Skeletal muscle satellite cell (primary cell): ENCODE results near the gene KIF26B.

Source experiments
- H3K27me3 ChIP-seq: 2 replicates; pipeline ENCODE4 v1.7.0; 2013; ENCODE audit warnings: low read length; ENCODE audit not compliant: control insufficient read depth, insufficient read depth
- H3K36me3 ChIP-seq: 2 replicates; pipeline ENCODE4 v1.7.0; 2013; ENCODE audit warnings: mild to moderate bottlenecking, control low read depth, low read length; ENCODE audit not compliant: insufficient read depth
- H3K4me1 ChIP-seq: 2 replicates; pipeline ENCODE4 v1.7.0; 2013; ENCODE audit warnings: low read length; ENCODE audit not compliant: control insufficient read depth, insufficient read depth
- H3K4me2 ChIP-seq: 2 replicates; pipeline ENCODE4 v1.7.0; 2013; ENCODE audit warnings: mild to moderate bottlenecking, low read length
- H3K4me3 ChIP-seq: 2 replicates; pipeline ENCODE4 v1.7.0; 2013; ENCODE audit warnings: low read length
- H3K9ac ChIP-seq: 2 replicates; pipeline ENCODE4 v1.7.0; 2013; ENCODE audit warnings: mild to moderate bottlenecking, low read depth, low read length, moderate library complexity
- H3K9me3 ChIP-seq: replicated peaks from 2 replicates; pipeline ENCODE4 v1.7.0; 2013; ENCODE audit warnings: mild to moderate bottlenecking, control low read depth, low read length

KIF26B gene

DNA sequence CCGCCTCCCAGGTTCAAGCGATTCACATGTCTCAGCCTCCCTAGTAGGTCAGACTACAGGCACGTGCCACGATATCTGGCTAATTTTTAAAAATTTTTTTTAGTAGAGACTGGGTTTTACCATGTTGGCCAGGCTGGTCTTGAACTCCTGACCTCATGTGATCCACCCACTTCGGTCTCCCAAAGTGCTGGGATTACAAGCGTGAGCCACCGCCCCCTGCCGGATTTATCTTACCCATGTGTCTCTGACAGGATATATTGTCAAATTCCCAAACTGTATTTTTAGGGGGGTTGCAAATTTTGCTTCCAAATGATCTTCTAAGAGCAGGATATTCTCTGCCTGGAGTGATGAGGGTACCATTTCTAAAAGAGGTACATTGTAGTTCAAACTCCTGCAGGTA, 74.3 kb downstream of the KIF26B start:
- Histone ChIP-seq H3K9ac (no peak overlapping the region), H3K27me3 (no peaks in the 10 kb centered on the region), H3K36me3 (no peaks in the 10 kb centered on the region), H3K4me3 (no peak overlapping the region), H3K4me1 (no peaks in the 10 kb centered on the region), H3K4me2 (no peak overlapping the region), H3K9me3 (no peaks in the 10 kb centered on the region)

DNA sequence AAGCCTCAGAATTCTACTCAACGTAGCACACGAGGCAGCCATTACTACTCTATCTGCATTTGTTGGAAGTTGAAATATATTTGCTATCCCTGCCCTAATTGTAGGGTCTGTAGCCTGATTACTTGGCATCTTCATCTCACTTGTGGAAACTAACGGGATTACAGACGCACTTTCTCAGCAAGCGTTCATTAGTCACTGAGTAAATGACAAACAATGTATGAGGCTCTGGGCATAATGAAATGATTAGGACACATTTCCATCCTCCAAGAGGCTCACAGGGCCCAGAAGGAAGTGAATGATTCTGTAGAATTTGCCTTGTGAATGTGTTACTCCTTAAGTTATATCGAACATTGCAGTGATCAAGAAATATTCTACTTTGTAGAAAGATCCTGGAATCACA, 78.1 kb downstream of the KIF26B start:
- no peaks in the 10 kb centered on the region for H3K36me3 ChIP-seq
- no peak overlapping the region for H3K4me2 ChIP-seq
- no peaks in the 10 kb centered on the region for H3K27me3 ChIP-seq
- no peak overlapping the region for H3K4me3 ChIP-seq
- no peaks in the 10 kb centered on the region for H3K4me1 ChIP-seq
- H3K9ac ChIP-seq, result no peak overlapping the region
- H3K9me3 ChIP-seq, result no peaks in the 10 kb centered on the region

GRCh38 chr1:245234217-245235081, 79.7 kb downstream of the KIF26B start:
- H3K36me3 ChIP-seq, result no peaks in the 10 kb centered on the region
- no peak overlapping the region for H3K9ac ChIP-seq
- no peak overlapping the region for H3K4me2 ChIP-seq
- H3K4me3 ChIP-seq, result no peak overlapping the region
- no peaks in the 10 kb centered on the region for H3K27me3 ChIP-seq
- H3K9me3 ChIP-seq, result no peaks in the 10 kb centered on the region
- H3K4me1 ChIP-seq, result no peaks in the 10 kb centered on the region

- Histone ChIP-seq H3K4me2 (no peak overlapping the region), H3K9ac (no peak overlapping the region), H3K4me1 (no peaks in the 10 kb centered on the region), H3K27me3 (no peaks in the 10 kb centered on the region), H3K9me3 (no peaks in the 10 kb centered on the region), H3K36me3 (no peaks in the 10 kb centered on the region), H3K4me3 (no peak overlapping the region)
These were observed 80.4 kb downstream of the KIF26B start for GRCh38 chr1:245235156-245235555.

DNA sequence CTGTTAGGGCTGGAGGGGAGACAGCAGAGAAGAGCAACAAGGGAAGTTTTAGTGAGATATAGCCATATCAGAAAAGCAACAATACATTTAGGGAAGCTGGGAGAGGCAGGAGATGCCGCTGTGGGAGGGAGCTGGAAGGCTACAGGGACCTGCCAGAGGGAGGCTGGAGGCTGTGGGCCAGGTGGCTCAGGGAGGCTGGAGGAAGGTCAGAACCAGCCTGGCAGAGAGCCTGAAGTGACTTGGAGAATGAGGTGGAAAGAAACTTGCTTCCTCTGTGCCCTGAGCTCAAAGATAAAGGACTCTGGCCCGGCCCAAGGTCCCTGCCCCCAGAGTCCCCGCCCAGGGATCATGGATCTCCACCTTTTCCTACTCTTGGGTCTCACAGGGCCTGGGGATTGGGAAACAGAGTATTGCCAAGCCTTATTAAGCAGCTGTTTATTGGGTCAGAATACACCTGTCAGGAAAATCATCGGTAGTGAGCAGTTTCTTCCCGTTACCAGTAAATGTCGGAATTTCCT, 85.9 kb downstream of the KIF26B start:
- Histone ChIP-seq H3K4me1 (no peaks in the 10 kb centered on the region), H3K9ac (no peak overlapping the region), H3K9me3 (no peaks in the 10 kb centered on the region), H3K4me3 (no peak overlapping the region), H3K27me3 (no peaks in the 10 kb centered on the region), H3K4me2 (no peak overlapping the region), H3K36me3 (no peaks in the 10 kb centered on the region)

- H3K36me3 ChIP-seq, result no peaks in the 10 kb centered on the region
- H3K9me3 ChIP-seq, result no peaks in the 10 kb centered on the region
- H3K27me3 ChIP-seq, result no peaks in the 10 kb centered on the region
- H3K4me2 ChIP-seq, result no peak overlapping the region
- H3K9ac ChIP-seq, result no peak overlapping the region
- no peaks in the 10 kb centered on the region for H3K4me1 ChIP-seq
- H3K4me3 ChIP-seq, result no peak overlapping the region
These were observed 86.8 kb downstream of the KIF26B start for GRCh38 chr1:245241526-245242130.

- Histone ChIP-seq H3K4me2 (no peak overlapping the region), H3K9me3 (no peaks in the 10 kb centered on the region), H3K9ac (no peak overlapping the region)
These were observed 88.2 kb downstream of the KIF26B start for GRCh38 chr1:245242989-245243388.

DNA sequence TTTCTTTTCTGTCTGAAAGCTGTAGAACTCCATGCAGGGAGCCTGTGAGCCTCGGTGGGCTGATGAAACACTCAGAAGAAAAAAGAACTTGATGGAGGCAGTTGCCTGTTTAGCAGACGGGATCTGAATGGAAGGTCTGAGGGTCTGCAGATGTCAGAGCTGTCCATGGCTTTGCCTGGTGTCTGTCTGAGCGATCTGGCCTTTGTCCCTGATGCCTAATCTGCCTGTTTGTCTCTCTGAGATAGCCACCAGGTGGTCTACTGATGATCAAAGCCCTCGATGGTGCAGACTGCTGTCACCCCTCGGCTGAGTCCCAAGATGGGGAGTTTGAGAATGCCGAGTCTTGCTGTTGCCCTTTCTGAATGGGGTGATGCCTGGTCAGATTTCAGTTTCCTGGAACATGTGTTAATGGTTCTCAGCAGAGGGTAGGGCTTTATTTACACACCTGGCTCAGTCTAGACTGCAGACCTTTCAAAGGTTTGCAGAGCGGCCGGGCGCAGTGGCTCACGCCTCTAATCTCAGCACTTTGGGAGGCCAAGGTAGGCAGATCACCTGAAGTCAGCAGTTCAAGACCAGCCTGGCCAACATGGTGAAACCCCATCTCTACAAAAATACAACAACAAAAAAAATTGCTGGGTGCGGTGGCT, 90.4 kb downstream of the KIF26B start:
- Histone ChIP-seq H3K9me3 (no peaks in the 10 kb centered on the region), H3K36me3 (no peaks in the 10 kb centered on the region), H3K4me2 (no peak overlapping the region), H3K4me1 (no peaks in the 10 kb centered on the region), H3K4me3 (no peak overlapping the region), H3K27me3 (no peaks in the 10 kb centered on the region), H3K9ac (no peak overlapping the region)

More at GRCh38 chr1:245242989-245243388, 88.2 kb downstream of the KIF26B start:
- H3K4me1 ChIP-seq, result no peaks in the 10 kb centered on the region
- H3K36me3 ChIP-seq, result no peaks in the 10 kb centered on the region
- H3K4me3 ChIP-seq, result no peak overlapping the region
- no peaks in the 10 kb centered on the region for H3K27me3 ChIP-seq

GRCh38 chr1:245246433-245246832, 91.6 kb downstream of the KIF26B start:
- no peaks in the 10 kb centered on the region for H3K4me1 ChIP-seq
- H3K27me3 ChIP-seq, result no peaks in the 10 kb centered on the region
- no peak overlapping the region for H3K9ac ChIP-seq
- H3K4me2 ChIP-seq, result no peak overlapping the region
- no peaks in the 10 kb centered on the region for H3K9me3 ChIP-seq
- no peak overlapping the region for H3K4me3 ChIP-seq
- no peaks in the 10 kb centered on the region for H3K36me3 ChIP-seq

GRCh38 chr1:245247356-245247755, 92.6 kb downstream of the KIF26B start:
- Histone ChIP-seq H3K9ac (no peak overlapping the region), H3K4me1 (no peaks in the 10 kb centered on the region), H3K27me3 (no peaks in the 10 kb centered on the region), H3K4me3 (no peak overlapping the region), H3K4me2 (no peak overlapping the region), H3K36me3 (no peaks in the 10 kb centered on the region), H3K9me3 (no peaks in the 10 kb centered on the region)

- H3K9me3 ChIP-seq, result no peaks in the 10 kb centered on the region
- no peaks in the 10 kb centered on the region for H3K27me3 ChIP-seq
- H3K4me2 ChIP-seq, result no peak overlapping the region
- H3K9ac ChIP-seq, result no peak overlapping the region
- H3K4me1 ChIP-seq, result no peaks in the 10 kb centered on the region
- H3K36me3 ChIP-seq, result no peaks in the 10 kb centered on the region
- H3K4me3 ChIP-seq, result no peak overlapping the region
These were observed 93.0 kb downstream of the KIF26B start for GRCh38 chr1:245247801-245248200.
